HG03378 (cell line): ENCODE results near the gene ZSWIM6.
A peak's percentile ranks its signal among the peaks of the same experiment; 100 is the strongest.

Source experiments
- ATAC-seq: cut with Tn5 transposase; IDR thresholded peaks from one replicate; pipeline ENCODE4 v1.9.1; 2021; ENCODE audit warnings: mild to moderate bottlenecking, moderate library complexity; ENCODE audit not compliant: unreplicated experiment

ZSWIM6 gene

GRCh38 chr5:61306531-61307131, 25.4 kb upstream of the ZSWIM6 start:
- ATAC-seq, result no peak

- no peak for ATAC-seq
Measured at GRCh38 chr5:61307191-61307590, 24.9 kb upstream of the ZSWIM6 start.

GRCh38 chr5:61307611-61308010, 24.4 kb upstream of the ZSWIM6 start:
- ATAC-seq, result no peak

GRCh38 chr5:61308712-61309111, 23.3 kb upstream of the ZSWIM6 start:
- ATAC-seq, result no peak

GRCh38 chr5:61309115-61309514, 22.9 kb upstream of the ZSWIM6 start:
- no peak for ATAC-seq

GRCh38 chr5:61311056-61311610, 20.9 kb upstream of the ZSWIM6 start:
- no peak for ATAC-seq

GRCh38 chr5:61311836-61312808, 19.9 kb upstream of the ZSWIM6 start:
- ATAC-seq, result no peak

- ATAC-seq, result no peak
Measured at GRCh38 chr5:61313960-61314681, 17.9 kb upstream of the ZSWIM6 start.

- ATAC-seq, result no peak
Measured at GRCh38 chr5:61318376-61318775, 13.7 kb upstream of the ZSWIM6 start.

- peak; percentile 98 for ATAC-seq
Measured at GRCh38 chr5:61319388-61320146, 12.5 kb upstream of the ZSWIM6 start.

- ATAC-seq, result no peak
Measured at GRCh38 chr5:61320860-61321259, 11.2 kb upstream of the ZSWIM6 start.

- no peak for ATAC-seq
Measured at GRCh38 chr5:61321669-61322068, 10.4 kb upstream of the ZSWIM6 start.

- no peak for ATAC-seq
Measured at GRCh38 chr5:61322738-61323725, 9.0 kb upstream of the ZSWIM6 start.

- peak; percentile 56 for ATAC-seq
Measured at GRCh38 chr5:61327760-61328753, 4.0 kb upstream of the ZSWIM6 start.

GRCh38 chr5:61328791-61329549, 3.1 kb upstream of the ZSWIM6 start:
- ATAC-seq, result no peak

- ATAC-seq, result no peak
Measured at GRCh38 chr5:61329550-61330128, 2.4 kb upstream of the ZSWIM6 start.

- ATAC-seq, result no peak
Measured at GRCh38 chr5:61330341-61330844, 1.7 kb upstream of the ZSWIM6 start.
